Ectodermal cell (in vitro differentiated cells): ENCODE results near the gene DIRAS3.

Experiments used
- H3K27ac ChIP-seq: 2 replicates; pipeline ENCODE4 v1.7.0; 2013; ENCODE audit warnings: mild to moderate bottlenecking, low read depth, low read length; ENCODE audit not compliant: insufficient read depth, poor library complexity, severe bottlenecking
- H3K27me3 ChIP-seq: 2 replicates; pipeline ENCODE4 v1.7.0; 2013; ENCODE audit warnings: mild to moderate bottlenecking, low read length; ENCODE audit not compliant: insufficient read depth, control insufficient read depth, poor library complexity, severe bottlenecking
- H3K36me3 ChIP-seq: one replicate; pipeline ENCODE4 v1.7.0; 2013; ENCODE audit warnings: low read length; ENCODE audit not compliant: control insufficient read depth, insufficient read depth
- H3K4me1 ChIP-seq: one replicate; pipeline ENCODE4 v1.7.0; 2013; ENCODE audit warnings: low read length; ENCODE audit not compliant: control insufficient read depth, insufficient read depth
- H3K4me3 ChIP-seq: 2 replicates; pipeline ENCODE4 v1.7.0; 2013; ENCODE audit warnings: low read depth, low read length, control low read depth; ENCODE audit not compliant: insufficient read depth
- H3K9me3 ChIP-seq: 2 replicates; pipeline ENCODE4 v1.7.0; 2013; ENCODE audit warnings: mild to moderate bottlenecking, low read length, moderate library complexity; ENCODE audit not compliant: control insufficient read depth
- WGBS, 2 experiments: methylation state at CpG; one replicate each; pipeline ENCODE4 v1.1.7; 2013; ENCODE audit warnings: missing lambda C conversion rate in 2 of 2; 5-methylcytosine and 5-hydroxymethylcytosine counted together

The DIRAS3 gene

GRCh38 chr1:68057564-68057963 is 7.1 kb upstream of the DIRAS3 start:
- H3K4me3 ChIP-seq: no peak overlapping the region
- no peaks in the 10 kb centered on the region for H3K27me3 ChIP-seq
- H3K4me1 ChIP-seq: peaks cover 4% of the 10 kb centered on the region
- no peak overlapping the region for H3K27ac ChIP-seq
- WGBS, 2 experiments: 87 to 94% methylated on average over 3 of the region's 3 CpGs
- H3K36me3 ChIP-seq: no peaks in the 10 kb centered on the region
- no peaks in the 10 kb centered on the region for H3K9me3 ChIP-seq

GRCh38 chr1:68057050-68057449 is 6.6 kb upstream of the DIRAS3 start:
- Histone ChIP-seq H3K4me3 (no peak overlapping the region), H3K27ac (no peak overlapping the region), H3K27me3 (no peaks in the 10 kb centered on the region), H3K4me1 (peaks cover 4% of the 10 kb centered on the region), H3K9me3 (no peaks in the 10 kb centered on the region), H3K36me3 (no peaks in the 10 kb centered on the region)
- 91 to 92% methylated on average over 3 of the region's 3 CpGs for WGBS, 2 experiments

GRCh38 chr1:68051475-68051874 is 1.0 kb upstream of the DIRAS3 start:
- no peak overlapping the region for H3K4me3 ChIP-seq
- WGBS, 2 experiments: 54 to 59% methylated on average over 28 of the region's 28 CpGs
- peaks cover 54% of the 10 kb centered on the region for H3K27me3 ChIP-seq
- H3K36me3 ChIP-seq: no peaks in the 10 kb centered on the region
- peaks cover 4% of the 10 kb centered on the region for H3K4me1 ChIP-seq
- no peak overlapping the region for H3K27ac ChIP-seq
- no peaks in the 10 kb centered on the region for H3K9me3 ChIP-seq

- no peaks in the 10 kb centered on the region for H3K9me3 ChIP-seq
- no peak overlapping the region for H3K4me3 ChIP-seq
- H3K4me1 ChIP-seq: no peaks in the 10 kb centered on the region
- H3K36me3 ChIP-seq: no peaks in the 10 kb centered on the region
- peaks cover 57% of the 10 kb centered on the region for H3K27me3 ChIP-seq
- H3K27ac ChIP-seq: no peak overlapping the region
- 79 to 81% methylated on average over 2 to 3 of the region's 3 CpGs for WGBS, 2 experiments
Measured at GRCh38 chr1:68047659-68048026, 2.8 kb downstream of the DIRAS3 start.

- H3K4me1 ChIP-seq: no peaks in the 10 kb centered on the region
- WGBS, 2 experiments: 68 to 80% methylated on average over 34 of the region's 34 CpGs
- peaks cover 57% of the 10 kb centered on the region for H3K27me3 ChIP-seq
- H3K4me3 ChIP-seq: no peak overlapping the region
- H3K36me3 ChIP-seq: no peaks in the 10 kb centered on the region
- no peak overlapping the region for H3K27ac ChIP-seq
- H3K9me3 ChIP-seq: no peaks in the 10 kb centered on the region
Measured at GRCh38 chr1:68046885-68047658, 3.4 kb downstream of the DIRAS3 start.

GRCh38 chr1:68046423-68046822 is 4.0 kb downstream of the DIRAS3 start:
- peaks cover 51% of the 10 kb centered on the region for H3K27me3 ChIP-seq
- WGBS, 2 experiments: 90 to 91% methylated on average over 8 of the region's 8 CpGs
- no peaks in the 10 kb centered on the region for H3K36me3 ChIP-seq
- H3K27ac ChIP-seq: no peak overlapping the region
- H3K9me3 ChIP-seq: no peaks in the 10 kb centered on the region
- no peaks in the 10 kb centered on the region for H3K4me1 ChIP-seq
- no peak overlapping the region for H3K4me3 ChIP-seq

- H3K9me3 ChIP-seq: no peaks in the 10 kb centered on the region
- no peak overlapping the region for H3K27ac ChIP-seq
- 91 to 93% methylated on average over 2 to 3 of the region's 4 CpGs for WGBS, 2 experiments
- H3K4me3 ChIP-seq: no peak overlapping the region
- H3K4me1 ChIP-seq: no peaks in the 10 kb centered on the region
- H3K36me3 ChIP-seq: no peaks in the 10 kb centered on the region
- peaks cover 43% of the 10 kb centered on the region for H3K27me3 ChIP-seq
Measured at GRCh38 chr1:68045511-68046180, 4.8 kb downstream of the DIRAS3 start.

- Histone ChIP-seq H3K27me3 (peaks cover 22% of the 10 kb centered on the region), H3K27ac (no peak overlapping the region), H3K9me3 (no peaks in the 10 kb centered on the region), H3K36me3 (no peaks in the 10 kb centered on the region), H3K4me1 (no peaks in the 10 kb centered on the region), H3K4me3 (no peak overlapping the region)
- 95% methylated on average over 22 of the region's 22 CpGs for WGBS, 2 experiments
Measured at GRCh38 chr1:68043443-68044090, 6.9 kb downstream of the DIRAS3 start.

- no peak overlapping the region for H3K4me3 ChIP-seq
- H3K27me3 ChIP-seq: no peaks in the 10 kb centered on the region
- no CpG with 5 or more reads among the region's 2 CpGs for WGBS, 2 experiments
- no peak overlapping the region for H3K27ac ChIP-seq
- H3K36me3 ChIP-seq: no peaks in the 10 kb centered on the region
- no peaks in the 10 kb centered on the region for H3K9me3 ChIP-seq
- no peaks in the 10 kb centered on the region for H3K4me1 ChIP-seq
Measured at GRCh38 chr1:68036946-68037345, 13.5 kb downstream of the DIRAS3 start.

GRCh38 chr1:68029444-68029843 is 21.0 kb downstream of the DIRAS3 start:
- H3K4me1 ChIP-seq: no peaks in the 10 kb centered on the region
- WGBS, 2 experiments: 93 to 95% methylated on average over 3 to 4 of the region's 4 CpGs
- no peaks in the 10 kb centered on the region for H3K9me3 ChIP-seq
- no peaks in the 10 kb centered on the region for H3K36me3 ChIP-seq
- no peak overlapping the region for H3K4me3 ChIP-seq
- no peaks in the 10 kb centered on the region for H3K27me3 ChIP-seq
- no peak overlapping the region for H3K27ac ChIP-seq
